NCI-H2171 treated with DMSO at 0.1 percent for 48 hours (cell line): ENCODE results near the gene ATG13.
A peak's percentile ranks its signal among the peaks of the same experiment; 100 is the strongest.
"Not testable (repeated sequence)": the region's sequence is repeated elsewhere in the genome, so short reads cannot be mapped to it uniquely, and the experiment has no call there.

Experiments
- DNase-seq: peaks from one replicate; lab custom pipeline; 2025; lab: John Stamatoyannopoulos, UW

ATG13 gene

DNA sequence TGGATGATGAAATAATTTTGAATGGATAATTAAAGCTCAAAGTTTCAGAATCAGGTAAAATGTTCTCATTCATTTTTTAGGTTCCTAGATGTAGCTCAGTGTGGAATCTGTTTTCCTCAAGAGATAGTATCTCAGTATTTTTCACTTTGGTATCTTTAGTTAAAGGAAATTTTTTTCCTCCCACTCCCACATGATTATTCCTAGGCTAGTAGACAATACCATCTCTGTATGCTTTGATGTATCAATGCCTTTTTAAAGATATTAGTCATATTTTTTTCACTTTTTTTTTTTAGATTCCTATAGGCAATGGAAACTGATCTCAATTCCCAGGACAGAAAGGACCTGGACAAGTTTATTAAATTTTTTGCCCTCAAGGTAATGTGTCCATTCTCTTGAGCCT is 26.6 kb downstream of the ATG13 start:
- DNase-seq = no peak

DNA sequence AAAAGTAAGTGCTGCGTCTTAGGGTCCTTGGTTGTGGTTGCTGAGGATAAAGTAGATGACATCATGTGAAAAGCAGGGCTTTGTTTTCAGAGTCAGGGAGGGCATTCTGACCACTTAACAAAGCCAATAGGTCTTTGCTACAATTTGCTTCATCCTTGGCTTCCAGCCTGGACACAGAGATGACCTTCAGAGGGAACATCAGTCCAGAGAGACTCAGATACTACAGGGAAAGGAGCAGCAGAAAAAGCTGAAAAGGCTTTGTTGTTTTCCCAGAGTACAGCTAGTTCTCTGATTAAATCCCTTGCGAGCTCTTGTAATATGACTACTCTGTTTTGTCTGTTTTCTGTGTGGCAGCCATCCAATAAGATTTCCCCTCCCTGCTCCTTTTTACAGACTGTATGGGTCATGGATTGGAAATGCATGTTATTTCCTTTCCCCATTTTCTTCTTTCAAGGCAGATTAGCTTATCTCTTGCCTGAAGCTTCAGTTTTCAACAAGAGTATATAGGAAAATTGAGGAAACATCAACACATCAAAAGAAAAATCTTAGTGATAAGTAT is 31.9 kb downstream of the ATG13 start:
- peak; percentile 65 for DNase-seq

DNA sequence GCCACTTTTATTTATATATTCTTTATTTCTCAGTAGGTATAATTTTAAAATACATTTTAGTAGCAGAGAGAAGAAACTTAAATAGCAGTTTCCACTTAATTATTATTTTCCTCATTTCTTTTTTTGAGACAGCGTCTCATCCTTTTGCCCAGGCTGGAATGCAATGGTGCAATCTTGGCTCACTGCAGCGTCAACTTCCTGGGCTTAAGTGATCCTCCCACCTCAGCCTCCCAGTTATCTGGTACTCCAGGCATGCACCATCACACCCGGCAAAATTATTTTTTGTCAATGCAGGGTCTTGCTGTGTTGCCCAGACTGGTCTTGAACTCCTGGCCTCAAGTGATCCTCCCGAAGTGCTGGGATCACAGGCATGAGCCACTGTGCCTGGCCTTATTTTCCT is 38.3 kb downstream of the ATG13 start:
- no peak for DNase-seq

DNA sequence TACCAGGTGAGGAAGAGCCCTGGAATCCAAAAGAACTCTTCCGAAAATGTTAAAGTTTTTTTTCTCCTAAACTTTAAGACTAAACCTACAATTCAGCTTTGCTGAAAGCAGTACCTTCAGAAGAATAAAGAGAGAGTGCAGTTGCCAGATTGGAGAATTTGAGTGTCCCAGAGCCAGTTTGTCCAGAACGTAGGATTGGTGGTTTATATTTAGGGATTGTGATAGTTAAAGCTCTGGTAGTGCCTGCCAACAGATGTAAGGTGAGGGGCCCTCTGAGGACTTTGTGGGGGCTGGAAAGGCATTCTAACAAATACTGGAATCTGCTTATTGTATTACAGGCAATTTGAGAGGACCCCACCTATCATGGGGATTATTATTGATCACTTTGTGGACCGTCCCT is 39.8 kb downstream of the ATG13 start:
- no peak for DNase-seq

DNA sequence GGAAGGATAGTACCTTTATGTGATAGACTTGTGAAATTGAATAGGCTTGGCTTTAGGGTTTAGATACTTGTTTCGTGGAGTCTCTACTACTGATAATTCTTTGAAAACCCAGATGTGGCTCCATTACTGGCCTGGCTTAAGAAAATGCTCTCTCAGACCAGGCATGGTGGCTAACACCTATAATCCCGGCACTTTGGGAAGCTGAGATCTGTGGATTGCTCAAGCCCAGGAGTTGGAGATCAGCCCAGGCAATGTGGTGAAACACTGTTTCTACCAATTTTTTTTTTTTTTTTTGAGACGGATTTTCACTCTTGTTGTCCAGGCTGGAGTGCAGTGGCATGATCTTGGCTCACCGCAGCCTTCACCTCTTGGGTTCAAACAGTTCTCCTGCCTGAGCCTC is 40.9 kb downstream of the ATG13 start:
- DNase-seq = no peak

DNA sequence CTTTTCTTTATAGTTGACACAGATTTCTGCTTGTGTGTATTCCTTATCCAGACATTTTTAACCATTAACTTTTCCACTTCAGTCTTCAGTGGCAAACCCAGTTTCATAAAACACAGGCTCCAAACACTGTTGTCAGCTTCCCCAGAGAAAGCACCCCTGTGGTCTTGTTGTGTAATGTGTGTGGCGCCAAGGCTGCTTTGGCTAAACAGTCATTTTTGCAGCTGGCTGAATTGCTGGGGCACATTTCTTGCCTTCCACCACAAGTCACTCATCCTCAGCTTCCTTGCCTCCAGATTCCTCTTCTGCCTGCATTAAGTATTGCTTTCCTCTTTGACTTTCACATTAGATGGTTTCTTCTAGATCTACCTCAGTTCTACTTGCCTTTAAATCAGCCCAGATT is 42.6 kb downstream of the ATG13 start:
- no peak for DNase-seq

DNA sequence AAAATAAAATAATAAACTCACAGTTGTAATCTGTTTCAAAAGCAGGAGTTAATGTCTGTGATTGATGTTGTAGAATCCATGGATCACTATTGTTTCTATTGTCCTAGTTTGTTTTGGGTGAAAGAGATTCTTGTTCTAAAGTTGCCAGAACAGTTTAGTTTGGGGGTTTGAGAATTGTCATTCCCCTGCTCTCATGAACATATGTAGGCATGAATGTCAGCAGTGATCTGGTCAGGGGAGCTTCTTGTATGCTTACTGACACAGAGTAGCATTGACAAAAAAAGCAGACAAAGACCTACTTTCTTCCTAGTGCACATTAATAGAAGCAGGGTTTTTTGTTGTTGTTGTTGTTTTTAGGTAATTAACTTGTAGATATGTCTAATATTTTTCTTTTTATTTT is 44.5 kb downstream of the ATG13 start:
- DNase-seq = no peak

DNA sequence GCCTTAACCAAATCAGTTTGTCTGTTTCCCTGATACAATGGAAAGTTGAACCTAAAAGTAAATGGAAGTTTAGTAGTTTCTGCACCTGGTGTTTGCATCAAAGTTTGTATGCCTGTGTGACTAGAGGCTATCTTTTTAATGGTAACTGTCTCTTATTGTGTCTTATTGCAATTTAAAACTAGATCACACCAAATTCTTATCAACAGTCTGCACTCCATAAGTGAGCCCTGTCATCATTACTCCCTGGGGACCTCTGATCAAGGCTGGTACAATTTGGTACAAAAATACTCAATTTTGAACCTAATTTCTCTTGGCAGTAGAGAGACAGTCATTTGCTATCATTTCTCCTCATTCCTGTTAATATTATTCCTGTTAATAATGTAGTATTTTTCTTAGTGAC is 45.0 kb downstream of the ATG13 start:
- DNase-seq = no peak

DNA sequence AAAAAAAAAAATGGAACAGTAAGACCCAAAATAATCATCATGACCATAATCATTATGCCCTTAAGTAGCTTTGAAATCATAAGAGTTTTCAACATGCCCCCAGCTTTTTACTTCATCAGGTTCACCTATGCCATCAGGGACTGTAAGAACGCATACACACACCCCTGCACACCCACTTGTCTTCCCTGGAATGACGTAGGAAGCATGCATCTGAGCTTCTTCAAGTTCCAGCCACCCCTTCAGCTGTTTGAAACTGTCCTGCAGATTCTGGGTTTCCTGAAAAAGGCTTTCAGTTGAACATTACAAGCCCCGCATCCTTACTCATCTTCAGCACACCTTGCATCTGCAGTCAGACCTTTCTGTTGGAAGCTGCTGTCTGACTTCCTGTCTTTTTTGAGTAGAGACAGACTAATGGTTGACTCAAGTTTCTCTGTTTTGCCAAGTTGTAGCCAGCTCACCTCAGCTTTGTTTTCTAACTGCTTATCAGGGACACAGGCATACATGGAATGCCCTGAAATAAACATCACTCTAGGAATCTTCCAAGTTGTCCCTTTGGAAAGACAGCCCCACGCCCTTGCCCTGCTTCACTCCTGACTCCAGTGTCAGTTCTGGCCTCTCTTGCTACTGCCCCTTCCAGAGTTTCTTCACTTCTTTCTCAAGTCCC is 46.1 kb downstream of the ATG13 start:
- no peak for DNase-seq

DNA sequence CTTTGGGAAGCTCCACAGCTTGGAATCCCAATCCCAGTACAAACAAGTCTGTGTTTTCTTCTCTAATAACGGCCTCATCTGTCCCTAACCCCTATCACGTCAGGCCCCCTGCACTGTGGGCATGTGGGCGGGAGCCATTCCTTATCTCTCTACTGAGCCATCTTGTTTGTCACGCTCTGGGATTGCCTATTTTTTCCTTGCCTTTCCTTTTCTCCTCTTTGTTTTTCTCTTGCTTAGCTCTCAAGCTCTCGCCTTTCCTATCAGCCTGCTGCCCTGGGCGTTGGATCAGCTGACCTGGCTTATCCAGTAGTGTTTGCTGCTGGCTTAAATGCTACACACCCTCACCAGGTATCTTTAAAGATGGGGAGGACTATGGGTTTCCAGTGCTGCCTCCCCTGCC is 47.3 kb downstream of the ATG13 start:
- DNase-seq = no peak

DNA sequence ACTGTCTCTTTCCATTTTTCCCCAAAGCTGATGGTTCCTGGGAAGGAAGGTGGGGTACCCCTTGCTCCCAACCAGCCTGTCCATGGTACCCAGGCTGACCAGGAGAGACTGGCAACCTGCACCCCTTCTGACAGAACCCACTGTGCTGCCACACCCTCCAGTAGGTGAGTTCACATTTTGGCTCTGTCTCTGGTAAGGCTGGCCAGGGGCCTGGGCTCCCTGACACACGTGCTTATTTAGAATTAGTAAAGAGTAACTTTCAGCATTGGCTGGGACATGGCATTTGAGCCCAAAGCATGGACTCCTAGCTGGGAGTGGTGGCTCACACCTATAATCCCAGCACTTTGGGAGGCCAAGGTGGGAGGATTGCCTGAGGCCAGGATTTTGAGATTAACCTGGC is 48.0 kb downstream of the ATG13 start:
- no peak for DNase-seq

DNA sequence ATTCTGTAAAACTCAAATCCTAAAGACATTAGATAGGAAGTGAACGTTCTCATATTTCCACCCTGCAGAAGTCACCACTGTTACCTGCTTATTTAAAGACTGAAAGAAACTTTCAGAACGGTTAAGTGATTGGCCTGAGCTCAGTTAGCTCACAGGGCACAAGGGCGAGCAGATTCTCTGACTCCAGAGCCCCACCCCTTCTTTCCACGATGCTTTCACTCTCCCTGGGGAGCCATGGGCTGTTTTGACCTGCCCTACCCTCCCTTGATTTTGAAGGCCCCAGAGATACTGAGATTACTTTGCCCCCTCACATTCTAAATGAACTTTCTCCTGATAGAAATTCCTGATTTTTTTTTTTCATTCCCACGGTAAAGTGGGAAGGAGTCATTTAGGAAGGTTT is 49.2 kb downstream of the ATG13 start:
- no peak for DNase-seq

DNA sequence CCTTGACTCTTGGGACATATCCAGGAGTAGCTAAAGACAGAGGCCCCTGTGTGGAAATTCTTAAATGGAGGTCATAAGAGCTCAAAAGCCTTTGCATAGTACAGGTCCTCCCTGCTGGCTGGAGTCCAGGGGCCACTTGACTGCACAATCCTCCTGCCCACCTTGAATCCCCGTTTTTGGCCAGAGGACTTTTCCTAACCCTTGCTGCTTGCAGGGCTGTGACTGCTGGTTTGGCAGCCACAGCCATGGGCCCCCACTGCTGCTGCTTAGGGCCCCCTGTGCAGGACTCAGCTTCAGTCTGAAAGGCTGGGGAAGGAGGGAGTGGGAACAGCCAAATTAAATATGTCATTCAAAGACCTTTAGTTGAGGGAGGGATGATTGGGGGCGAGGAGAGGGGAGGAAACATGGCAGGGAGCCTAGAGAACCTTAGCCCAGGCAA is 49.7 kb downstream of the ATG13 start:
- DNase-seq = no peak

DNA sequence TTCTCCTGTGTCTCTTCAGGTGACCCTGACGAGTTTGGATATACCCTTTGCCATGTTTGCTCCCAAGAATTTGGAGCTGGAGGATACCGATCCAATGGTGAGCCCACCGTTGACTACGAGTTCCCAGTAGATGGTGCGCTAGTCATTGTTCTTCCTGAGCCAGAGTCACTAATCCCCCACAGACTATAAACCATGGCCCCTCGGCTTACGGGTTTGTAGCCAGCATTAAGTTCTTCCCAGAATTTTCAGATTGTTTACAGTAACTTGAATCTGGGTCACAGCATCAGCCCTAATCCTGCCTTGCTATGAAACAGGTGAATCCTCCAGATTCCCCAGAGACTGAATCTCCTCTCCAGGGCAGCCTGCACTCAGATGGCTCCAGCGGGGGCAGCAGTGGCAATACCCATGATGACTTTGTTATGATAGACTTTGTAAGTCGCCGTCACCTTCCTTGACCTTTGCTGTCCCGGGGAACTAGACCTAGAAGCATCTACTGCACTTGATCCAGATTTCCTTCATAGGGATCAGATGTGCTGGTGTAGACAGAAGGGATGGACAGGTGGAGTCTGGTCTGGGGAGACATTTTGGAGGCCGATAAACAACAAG is 51.2 kb downstream of the ATG13 start:
- DNase-seq = no peak

DNA sequence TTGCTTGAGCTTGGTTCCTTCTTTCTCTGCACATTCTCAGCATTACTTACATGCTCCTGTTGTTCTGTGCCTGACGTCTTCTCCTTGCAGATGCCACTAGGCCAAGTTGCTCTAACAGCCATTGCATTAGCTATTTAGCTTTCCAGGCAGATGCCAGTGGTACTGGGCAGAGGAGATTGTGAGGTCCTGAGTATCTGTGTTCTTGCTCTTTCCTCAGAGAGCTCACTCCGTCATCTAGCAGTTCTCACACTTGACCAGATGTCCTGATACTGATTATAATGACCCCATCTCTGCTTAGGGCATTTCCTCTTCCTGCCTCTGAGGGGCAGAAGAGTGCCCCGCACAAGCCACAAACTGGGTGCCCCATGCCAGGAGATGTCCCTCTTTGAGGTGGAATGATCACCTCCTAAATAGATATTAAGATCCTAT is 52.4 kb downstream of the ATG13 start:
- no peak for DNase-seq

DNA sequence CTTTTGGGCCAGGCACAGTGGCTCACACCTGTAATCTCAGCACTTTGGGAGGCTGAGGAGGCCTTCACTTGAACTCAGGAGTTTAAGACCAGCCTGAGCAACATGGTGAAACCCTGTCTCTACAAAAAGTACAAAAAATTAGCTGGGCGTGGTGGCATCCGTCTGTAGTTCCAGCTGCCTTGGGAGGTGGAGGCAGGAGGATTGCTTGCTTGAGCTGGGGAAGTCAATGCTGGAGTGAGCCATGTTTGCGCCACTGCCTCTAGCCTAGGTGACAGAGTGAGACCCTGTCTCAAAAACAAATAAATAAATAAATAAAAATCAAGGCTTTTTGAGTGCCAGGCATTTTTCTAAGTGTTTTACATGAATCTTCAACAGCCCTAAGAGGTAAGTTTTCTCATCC is 53.2 kb downstream of the ATG13 start:
- DNase-seq = not testable (repeated sequence)

DNA sequence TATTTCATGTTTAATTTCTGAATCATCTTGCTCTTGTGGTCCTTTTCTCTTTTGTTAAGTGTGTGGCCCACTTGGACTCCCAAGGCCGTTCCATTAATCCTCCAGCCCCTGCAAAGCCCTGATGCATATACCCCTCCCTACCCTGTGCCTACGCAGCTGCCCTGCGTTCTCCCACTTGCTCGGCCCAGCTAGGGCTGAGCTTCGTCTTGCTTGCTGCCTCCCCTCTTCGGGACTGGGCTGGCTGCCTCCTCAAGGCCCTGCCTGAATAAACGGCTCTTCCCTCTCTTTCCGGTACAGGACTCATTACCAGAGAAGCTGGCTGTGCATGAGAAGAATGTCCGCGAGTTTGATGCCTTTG is 54.6 kb downstream of the ATG13 start:
- no peak for DNase-seq

DNA sequence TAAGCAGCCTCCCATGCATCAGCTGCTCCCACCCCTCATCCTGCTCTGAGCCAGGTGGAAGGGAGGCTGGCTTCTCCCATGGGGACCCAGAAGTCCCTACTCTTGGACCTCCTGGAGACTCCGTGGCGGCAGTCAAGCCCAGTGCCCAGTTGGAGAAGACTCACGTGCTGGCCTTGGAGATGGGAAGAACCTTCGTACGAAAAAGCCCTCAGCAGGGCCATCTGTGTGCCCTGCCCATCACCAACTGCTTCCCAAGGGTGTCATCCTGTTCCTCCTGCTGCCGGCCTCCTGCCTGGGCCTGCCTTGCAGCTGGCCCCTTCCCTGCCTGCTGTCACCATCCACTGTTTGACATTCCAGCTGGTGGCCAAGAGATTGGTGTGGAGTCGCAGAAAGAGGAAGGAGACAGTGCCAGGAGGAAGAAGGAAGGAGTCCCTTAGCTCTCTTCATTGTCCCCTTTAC is 55.1 kb downstream of the ATG13 start:
- DNase-seq = peak; percentile 78

DNA sequence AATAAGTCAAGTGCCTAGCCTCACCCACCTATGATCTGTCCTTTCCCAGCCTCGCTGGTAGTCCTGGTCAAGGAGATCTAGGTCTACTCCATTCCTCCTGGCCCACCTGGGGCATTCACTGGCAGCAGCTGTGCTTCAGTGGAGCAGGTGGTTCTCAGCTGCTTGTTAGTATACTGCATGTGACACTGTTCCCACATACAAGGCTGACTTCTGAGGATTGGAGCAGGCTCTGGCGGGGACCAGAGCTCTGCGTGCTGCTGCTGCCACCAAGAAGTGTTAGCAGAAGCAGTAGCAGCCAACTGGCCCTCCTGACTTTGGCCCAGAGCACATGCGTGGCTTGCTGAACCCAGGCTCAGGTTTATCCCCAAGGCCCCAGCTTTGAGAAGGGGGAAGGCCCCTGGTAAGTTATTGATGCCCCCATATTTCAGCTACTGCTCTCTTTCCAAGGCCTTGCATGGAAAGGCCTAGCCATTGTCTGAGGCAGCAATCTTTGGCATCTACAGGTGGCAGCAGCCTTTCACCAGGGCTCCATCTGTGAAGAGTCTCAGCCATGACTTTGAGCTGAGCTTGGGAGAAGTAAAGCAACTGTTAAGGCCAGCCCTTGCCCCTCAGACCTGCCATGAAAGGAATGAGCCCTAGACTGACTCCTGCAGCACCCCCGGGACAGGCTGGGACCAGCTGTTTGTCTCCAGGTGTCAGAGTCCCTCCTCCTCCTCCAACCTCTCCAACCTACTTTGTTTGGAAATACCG is 56.5 kb downstream of the ATG13 start:
- peak; percentile 13 for DNase-seq

DNA sequence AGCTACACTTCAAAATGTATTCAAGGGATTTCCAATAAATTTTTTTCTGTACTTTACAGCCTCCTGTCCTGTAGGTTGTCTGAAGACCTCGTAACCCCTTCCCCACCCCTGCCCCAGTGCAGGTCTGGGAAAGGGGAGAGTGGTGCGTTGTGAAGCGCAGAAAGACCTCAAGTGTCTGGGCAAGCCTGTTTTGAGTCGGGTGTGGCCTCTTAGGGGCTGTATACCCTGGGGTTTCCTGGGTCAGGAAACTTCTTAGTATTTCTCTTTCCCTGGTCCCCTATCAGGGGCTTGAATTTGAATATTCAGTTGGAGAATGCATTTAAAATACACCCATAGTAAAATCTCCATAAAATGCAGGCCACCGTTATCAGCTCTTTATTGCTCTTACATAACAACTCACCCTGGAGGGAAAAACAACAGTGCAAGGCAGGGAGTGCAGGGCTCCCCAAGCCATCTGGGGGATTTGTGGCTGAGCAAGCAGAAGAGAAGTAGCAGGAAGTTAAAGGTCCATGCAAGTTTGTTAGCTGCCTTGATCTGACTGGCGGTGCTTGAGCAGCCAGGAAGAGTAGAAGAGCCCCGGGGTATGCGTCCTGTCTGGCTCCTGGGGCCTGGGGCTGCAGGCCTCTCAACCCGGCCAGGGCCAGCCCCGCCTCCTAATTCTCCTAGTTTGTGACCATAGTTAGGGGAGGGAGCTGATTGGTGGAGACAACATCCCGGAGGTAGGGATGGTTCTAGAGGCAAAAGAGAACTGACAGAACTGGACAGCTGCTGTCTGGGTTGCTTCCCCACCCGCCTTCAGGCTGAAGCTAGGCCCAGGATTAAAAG is 57.3 kb downstream of the ATG13 start:
- no peak for DNase-seq

DNA sequence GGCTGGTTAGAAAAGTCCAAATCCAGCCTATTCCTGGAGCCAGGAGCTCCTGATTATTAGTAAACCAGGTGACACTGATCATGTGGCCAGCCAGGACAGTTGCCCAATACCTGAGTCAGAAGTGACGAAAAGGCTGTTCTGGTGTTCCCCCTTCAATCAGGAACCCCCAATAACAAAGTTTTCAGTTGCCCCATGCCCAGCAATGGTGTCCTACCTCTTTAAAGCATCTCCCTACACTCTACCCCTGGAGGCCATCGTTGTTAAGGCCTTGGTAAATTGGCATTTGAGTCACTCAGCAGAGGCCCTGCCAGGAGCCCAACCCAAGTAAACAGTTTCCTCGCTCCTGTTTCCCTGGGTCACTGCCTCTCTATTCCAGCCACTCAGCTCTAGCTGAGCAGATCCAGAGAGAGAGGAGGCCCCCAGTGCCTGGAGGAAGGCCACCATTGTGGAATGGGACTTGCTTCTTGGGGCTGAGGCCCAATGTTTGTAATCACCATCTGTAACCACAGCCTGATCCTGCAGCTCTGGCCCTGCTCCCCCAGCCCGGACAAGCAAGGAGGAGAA is 58.0 kb downstream of the ATG13 start:
- no peak for DNase-seq

DNA sequence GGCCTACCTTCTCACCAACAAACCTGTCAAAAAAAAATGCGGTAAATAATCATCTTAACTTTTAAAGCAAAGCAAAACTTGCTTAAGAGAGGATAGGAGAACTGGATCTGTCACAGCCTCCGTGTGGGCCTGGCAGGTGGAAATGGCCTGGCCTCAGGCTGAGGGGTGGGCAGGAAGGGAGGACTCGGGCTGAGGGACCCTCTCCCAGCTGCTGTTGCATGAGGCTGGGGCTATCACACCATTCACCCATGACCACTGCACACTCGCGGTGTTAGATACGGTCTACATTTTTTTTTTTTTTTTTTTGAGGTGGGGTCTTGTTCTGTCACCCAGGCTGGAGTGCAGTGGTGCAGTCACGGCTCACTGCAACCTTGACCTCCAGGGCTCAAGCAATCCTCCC is 58.6 kb downstream of the ATG13 start:
- DNase-seq = no peak
